T47D (cell line): ENCODE measurements around the gene AIDA.
A peak's percentile ranks its signal among the peaks of the same experiment; 100 is the strongest.
"Not testable (repeated sequence)": the region's sequence is repeated elsewhere in the genome, so short reads cannot be mapped to it uniquely, and the experiment has no call there.

ENCODE experiments used
- DNase-seq, 2 experiments: peaks; one replicate each; pipeline versions ENCODE4 v3.0.0 to v3.0.0-alpha.2; 2011 to 2012; ENCODE audit warnings: low read depth in 1 of 2, low spot score in 1 of 2
- JUND ChIP-seq: IDR thresholded peaks from 2 replicates; pipeline ENCODE4 v1.6.1; 2012; ENCODE audit warnings: low read depth
- in situ Hi-C: cut with HindIII; loops from 2 replicates; pipeline ENCODE4 v1.10.0; 2016; ENCODE audit warnings: low sequenced_read_pairs, low pct_unique_long_range_greater_than_20kb

Gene AIDA

GRCh38 chr1:222712253-222713090, at the start of gene AIDA, which contains the start of gene BROX:
Gene AIDA (minus strand): TSS chr1:222712491. CDS start chr1:222712317, 174 bp downstream.
Gene BROX (plus strand): TSS chr1:222712564. CDS start chr1:222715700, 3,136 bp downstream.
- in situ Hi-C loops: no loop called here
- TF ChIP-seq JUND: no peak
- DNase-seq: peak; percentile 87 to 93

GRCh38 chr1:222761083-222761482, 48.8 kb upstream of the AIDA start:
- TF ChIP-seq JUND: no peak
- in situ Hi-C loops: no loop called here
- DNase-seq: no peak

DNA sequence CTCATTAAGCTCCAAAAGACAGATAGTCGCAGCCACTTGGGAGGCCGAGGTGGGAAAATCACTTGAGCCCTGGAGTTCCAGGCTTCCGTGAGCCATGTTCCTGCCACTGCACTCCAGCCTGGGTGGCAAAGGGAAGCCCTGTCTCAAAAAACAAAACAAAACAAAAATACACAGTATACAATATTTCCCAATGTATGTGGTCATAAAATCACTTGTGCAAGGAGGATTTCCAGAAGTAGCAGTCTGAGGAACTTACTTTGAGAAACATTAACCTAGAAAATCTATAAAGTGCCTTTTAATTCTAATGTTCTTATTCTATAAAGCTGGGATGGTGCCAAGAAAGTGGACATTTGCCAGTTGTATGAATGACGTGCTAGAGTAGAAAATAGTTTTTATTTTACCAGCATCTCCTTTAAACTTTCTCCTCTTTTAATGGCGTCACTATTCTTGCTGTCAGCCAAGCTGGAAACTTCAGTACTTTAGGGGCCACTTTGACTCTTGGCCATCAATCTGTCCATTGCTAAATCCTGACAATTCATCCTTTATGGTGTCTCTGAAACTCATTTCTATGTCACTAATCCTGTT, 47.3 kb upstream of the AIDA start:
- in situ Hi-C loops: no loop called here
- TF ChIP-seq JUND: no peak
- DNase-seq: no peak

DNA sequence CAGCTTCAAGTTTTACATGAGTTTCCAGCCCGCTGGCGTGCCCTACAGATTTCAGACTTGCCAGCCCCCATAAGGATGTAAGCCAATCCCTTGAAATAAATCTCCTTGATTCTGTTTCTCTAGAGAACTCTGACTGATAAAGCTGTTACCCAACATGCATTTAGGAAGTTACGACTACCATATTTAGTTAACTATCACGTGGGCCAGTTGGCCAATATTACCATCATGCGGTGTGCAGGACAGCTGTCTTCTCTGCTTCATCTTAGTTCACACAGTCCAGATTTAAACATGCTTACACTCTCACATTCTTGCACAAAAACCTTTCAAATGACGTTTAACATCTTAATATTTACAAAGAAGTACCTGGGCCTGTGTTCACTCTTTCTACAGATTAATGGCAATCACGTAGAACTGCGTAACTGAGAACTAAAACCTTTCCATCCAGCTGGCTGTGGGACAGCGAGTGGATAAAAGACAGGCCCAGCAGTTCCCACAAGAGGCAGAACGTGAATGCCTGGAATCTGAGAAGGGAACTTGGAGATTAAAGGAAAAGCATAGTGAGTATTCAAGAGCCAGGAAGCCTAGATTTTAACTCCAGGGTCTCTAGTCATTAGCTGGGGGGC, 45.5 kb upstream of the AIDA start:
- no peak for DNase-seq
- TF ChIP-seq JUND: no peak
- in situ Hi-C loops: no loop called here

DNA sequence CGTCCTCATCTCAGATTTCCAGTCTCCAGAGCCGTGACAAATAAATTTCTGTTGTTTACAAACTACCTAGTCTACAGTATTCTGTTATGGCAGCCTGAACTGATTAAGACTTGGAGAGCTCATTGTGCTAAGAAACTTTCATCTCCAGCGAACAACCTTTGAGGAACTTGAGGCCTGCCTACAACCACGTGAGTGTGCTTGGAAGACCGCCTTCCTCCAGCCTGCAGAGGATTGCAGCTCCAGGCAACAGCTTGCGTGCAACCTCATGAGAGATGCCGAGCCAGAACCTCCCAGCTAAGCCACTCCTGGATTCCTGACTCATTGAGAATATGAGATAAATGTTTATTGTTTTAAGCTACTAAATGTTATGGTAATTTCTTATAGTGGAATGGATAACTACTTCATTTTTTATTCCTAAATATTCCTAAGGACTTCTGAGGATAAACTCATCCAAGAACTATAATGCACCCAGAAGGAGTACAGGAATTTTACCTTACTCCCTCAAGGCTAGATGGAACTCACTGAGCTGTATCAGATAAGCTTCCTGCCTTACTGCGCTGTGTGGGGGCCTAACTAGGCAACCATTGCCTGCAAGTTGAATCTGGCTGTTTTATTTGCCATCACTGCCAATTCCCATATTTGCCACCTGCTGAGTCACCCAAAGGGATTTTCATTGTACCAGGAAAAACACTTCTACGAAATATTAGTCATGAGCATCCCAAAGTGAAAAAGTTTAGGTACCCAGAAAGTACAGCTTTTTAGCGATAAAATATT, 42.3 kb upstream of the AIDA start:
- TF ChIP-seq JUND: no peak
- DNase-seq: no peak
- in situ Hi-C loops: no loop called here

GRCh38 chr1:222751255-222751654, 39.0 kb upstream of the AIDA start:
- no peak for DNase-seq
- in situ Hi-C loops: no loop called here
- TF ChIP-seq JUND: no peak

GRCh38 chr1:222750651-222751050, 38.4 kb upstream of the AIDA start:
- DNase-seq: no peak
- no peak for TF ChIP-seq JUND
- in situ Hi-C loops: no loop called here

DNA sequence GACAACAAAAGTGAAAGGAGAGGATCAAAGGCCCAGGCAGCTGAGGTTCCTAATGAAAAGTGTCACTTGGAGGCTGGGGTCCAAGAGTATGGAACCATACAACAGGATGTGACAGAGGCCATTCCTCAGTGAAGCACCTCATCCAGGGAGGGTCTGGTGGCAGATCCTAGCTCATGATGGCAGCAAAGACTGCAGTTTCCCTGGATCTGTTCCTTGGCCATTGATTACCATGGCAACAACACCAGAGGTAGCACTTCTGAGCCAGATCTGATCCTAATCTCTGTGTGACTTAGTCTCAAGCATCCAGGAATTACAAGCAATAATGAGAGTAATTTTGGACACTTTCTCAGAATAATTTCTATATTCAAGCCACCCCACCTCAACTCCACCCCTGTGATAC, 37.6 kb upstream of the AIDA start:
- TF ChIP-seq JUND: no peak
- DNase-seq: peak in 1 of 2 experiments; percentile 22

GRCh38 chr1:222741630-222742457, 29.6 kb upstream of the AIDA start:
- in situ Hi-C loops: loop anchor here (25.0 kb wide), 1 partner anchor 345 kb away; no protein-coding TSS in a partner anchor
- not testable (repeated sequence) for DNase-seq

More for the DNA sequence above, 37.6 kb upstream of the AIDA start:
- in situ Hi-C loops: loop anchor here (25.0 kb wide), 1 partner anchor 337 kb away; no protein-coding TSS in a partner anchor

- in situ Hi-C loops: loop anchor here (25.0 kb wide), 1 partner anchor 347 kb away; no protein-coding TSS in a partner anchor
- DNase-seq: no peak
- no peak for TF ChIP-seq JUND
Measured at GRCh38 chr1:222739929-222740328, 27.6 kb upstream of the AIDA start.

DNA sequence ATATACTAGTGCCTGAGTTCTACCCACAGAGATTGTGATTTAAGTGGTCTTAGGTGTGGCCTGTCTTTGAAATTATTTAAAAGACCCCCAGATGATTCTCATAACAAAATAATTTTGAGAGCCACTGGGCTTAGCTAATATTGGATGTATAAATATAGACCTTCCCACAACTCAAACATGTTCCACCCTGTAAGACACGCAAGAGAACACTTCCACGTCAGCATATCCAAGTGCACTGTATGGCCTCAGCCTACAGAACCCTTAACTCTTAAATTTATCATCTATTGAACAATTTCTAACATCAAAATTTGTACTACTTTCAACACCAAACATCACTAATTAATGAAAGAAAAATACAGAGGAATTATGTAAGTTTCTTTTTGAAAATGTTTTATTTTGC, 27.2 kb upstream of the AIDA start:
- no peak for TF ChIP-seq JUND
- in situ Hi-C loops: loop anchor here (25.0 kb wide), 1 partner anchor 348 kb away; no protein-coding TSS in a partner anchor

DNA sequence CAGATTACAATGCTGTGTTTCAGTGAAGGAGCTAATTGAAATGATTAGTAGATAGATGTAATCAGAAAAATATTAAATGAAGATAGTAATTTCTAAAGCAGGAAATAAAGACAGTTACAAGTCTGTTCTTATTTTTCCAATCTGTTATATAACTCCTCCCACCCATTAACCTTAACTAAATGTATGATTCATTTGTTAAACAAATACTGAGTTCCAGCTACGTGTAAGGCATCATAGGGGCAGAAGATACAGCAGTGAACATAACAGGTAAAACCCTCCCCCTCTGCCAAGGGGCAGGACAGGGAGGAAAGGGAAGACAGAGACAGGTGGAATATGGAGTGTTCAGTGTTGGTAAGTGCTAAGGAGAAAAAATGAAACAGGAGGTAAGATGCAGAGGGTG, 24.7 kb upstream of the AIDA start, which contains the start of gene FAM177B:
FAM177B (plus strand) TSS at position 231 of the 400 bp plus-strand sequence. CDS start 9,344 bp downstream, outside the sequence.
- in situ Hi-C loops: loop anchor here (25.0 kb wide), 1 partner anchor 350 kb away; no protein-coding TSS in a partner anchor
- no peak for DNase-seq
- no peak for TF ChIP-seq JUND

More for the DNA sequence above, 27.2 kb upstream of the AIDA start:
- no peak for DNase-seq
